NOMO-1 (cell line): ENCODE data around the gene GPSM1.

Experiments used
- DNase-seq, 2 experiments: peaks; one replicate each; lab custom pipeline; 2025; ENCODE audit not compliant: unreplicated experiment in 2 of 2; lab: John Stamatoyannopoulos, UW

Gene GPSM1

GRCh38 chr9:136291306-136292025 lies 35.9 kb upstream of the GPSM1 start:
- no peak for DNase-seq

GRCh38 chr9:136292026-136292538 lies 35.3 kb upstream of the GPSM1 start:
- no peak for DNase-seq

GRCh38 chr9:136292591-136293448 lies 34.5 kb upstream of the GPSM1 start:
- no peak for DNase-seq

GRCh38 chr9:136293476-136294077 lies 33.8 kb upstream of the GPSM1 start:
- no peak for DNase-seq

GRCh38 chr9:136294437-136294836 lies 32.9 kb upstream of the GPSM1 start:
- DNase-seq: no peak

GRCh38 chr9:136295055-136295454 lies 32.3 kb upstream of the GPSM1 start:
- no peak for DNase-seq

- DNase-seq: no peak
Observed at GRCh38 chr9:136295542-136296433, 31.6 kb upstream of the GPSM1 start.

GRCh38 chr9:136296434-136297015 lies 30.8 kb upstream of the GPSM1 start:
- no peak for DNase-seq

GRCh38 chr9:136297016-136297691 lies 30.2 kb upstream of the GPSM1 start:
- no peak for DNase-seq

GRCh38 chr9:136297766-136298735 lies 29.3 kb upstream of the GPSM1 start:
- no peak for DNase-seq

GRCh38 chr9:136299116-136299515 lies 28.2 kb upstream of the GPSM1 start:
- DNase-seq: no peak

- no peak for DNase-seq
Observed at GRCh38 chr9:136299541-136299940, 27.8 kb upstream of the GPSM1 start.

GRCh38 chr9:136300016-136300545 lies 27.3 kb upstream of the GPSM1 start:
- no peak for DNase-seq

GRCh38 chr9:136300866-136301265 lies 26.5 kb upstream of the GPSM1 start:
- DNase-seq: no peak

- no peak for DNase-seq
Observed at GRCh38 chr9:136302527-136302926, 24.8 kb upstream of the GPSM1 start.

- no peak for DNase-seq
Observed at GRCh38 chr9:136303066-136303824, 24.1 kb upstream of the GPSM1 start.

- peak in 1 of 2 experiments; percentile 38 for DNase-seq
Observed at GRCh38 chr9:136303825-136304416, 23.4 kb upstream of the GPSM1 start, which contains the start of gene CCDC187. Gene CCDC187 (minus strand): TSS chr9:136304094. CDS start chr9:136303830, 264 bp downstream.
